GM19397 (cell line): ENCODE data around the gene CERS6.

Experiments used
- ATAC-seq: cut with Tn5 transposase; IDR thresholded peaks from one replicate; pipeline ENCODE4 v1.9.1; 2021; ENCODE audit warnings: mild to moderate bottlenecking, moderate library complexity; ENCODE audit not compliant: unreplicated experiment

The CERS6 gene

DNA sequence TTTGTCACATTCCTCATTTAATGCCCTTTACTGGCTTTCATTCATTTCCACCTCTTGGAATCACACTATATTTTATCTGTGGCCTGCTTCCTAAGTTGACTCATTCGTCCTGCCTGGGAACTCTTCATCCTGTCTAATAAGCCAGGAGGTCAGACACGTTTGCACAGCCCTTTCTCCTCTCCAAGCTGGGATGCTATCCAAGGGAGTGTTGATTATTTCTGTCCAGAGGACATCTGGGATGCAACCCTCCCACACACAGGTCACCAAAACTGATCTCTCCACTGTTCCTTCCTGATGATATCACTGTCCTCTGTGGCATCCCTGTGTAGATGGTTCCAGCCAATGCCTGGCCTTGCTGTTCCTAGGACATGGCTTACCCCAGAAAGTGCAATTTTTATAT is 266.5 kb downstream of the CERS6 start:
- ATAC-seq: no peak

DNA sequence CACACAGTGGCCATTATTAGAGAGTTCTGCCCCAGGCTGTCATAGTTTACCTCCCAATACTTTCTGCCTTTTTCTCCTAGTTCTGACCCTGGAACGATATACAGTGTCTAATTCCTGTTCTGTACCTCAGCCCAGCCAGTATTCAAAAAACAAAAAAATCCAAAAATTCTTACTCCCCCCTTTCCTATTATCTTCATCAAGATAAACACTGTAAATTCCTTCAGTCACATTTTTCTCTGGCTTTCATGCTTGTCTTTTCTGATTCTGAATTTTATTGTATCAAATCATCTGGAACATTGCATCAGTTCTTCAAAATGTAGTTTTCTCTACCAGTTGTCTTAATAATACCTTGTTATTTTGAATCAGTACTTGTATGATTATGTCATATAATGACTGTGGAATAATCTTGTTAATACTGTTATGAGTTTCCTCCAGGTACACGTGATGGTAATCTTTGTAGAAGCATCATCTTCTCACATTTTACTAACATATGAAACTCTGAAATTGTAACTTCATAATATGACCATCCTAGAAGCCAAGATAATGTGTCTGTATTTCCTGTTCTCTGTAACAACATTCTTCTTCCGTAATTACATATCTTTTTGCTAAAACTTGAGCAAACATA is 267.3 kb downstream of the CERS6 start:
- no peak for ATAC-seq

DNA sequence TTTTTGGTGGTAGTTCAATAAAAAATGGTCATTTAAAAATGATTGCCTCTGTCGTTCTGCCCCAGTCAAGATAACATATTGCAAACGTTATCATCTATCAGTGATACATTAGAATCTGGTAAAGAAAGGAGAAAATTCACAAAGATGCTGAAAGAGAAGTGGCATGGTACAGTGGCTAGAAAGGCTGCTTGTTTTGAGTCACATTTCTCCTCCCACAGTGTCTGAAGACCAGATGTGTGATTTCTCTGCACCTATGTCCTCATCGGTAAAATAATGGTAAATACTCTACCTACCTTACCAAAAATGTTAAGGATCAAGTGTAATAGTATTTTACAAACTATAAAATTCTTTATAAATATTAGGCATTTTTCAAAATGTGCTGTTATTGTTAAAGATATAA is 270.3 kb downstream of the CERS6 start:
- no peak for ATAC-seq

DNA sequence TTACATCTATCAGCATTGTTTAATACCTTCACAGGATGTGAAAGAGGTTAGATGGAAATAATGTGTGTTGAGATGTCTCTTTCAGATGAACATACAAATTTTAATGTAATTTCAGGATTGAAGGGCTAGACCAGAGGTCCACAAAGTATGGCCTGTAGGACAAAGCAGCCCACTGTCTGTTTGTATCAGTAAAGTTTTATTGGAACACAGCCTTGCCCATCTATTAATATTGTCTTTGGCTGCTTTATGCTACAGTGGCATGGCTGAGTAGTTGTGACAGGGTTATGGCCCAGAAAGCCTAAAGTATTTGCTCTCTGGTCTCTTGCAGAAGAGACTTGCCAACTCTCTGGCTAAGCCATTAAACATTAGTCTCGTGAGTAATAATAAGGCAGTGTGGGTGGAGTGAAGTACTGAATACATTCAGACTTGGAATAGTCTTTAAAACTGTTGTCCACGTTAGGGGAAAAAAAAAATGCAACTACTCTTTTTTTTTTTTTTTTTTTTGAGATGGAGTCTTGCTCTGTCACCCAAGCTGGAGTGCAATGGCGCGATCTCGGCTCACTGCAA is 271.9 kb downstream of the CERS6 start:
- no peak for ATAC-seq

DNA sequence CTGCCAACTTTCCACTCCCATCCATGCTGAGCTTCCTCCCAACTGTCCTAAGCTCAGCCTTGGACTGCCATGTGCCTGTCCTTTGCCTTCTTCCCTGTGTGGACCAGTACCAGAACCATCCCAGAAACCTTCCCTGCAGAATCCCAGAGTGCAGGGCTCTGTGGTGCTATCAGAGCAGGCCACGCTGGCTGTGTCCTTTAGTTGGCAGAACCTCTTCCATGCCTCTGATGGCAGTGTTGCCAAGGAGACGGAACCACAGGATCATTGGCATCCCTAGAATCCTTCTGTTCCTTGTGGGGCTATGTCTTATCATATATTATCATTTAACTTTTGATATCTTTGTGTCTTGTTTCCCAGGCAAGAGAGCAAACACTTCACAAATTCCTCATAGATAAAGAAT is 273.4 kb downstream of the CERS6 start:
- no peak for ATAC-seq

DNA sequence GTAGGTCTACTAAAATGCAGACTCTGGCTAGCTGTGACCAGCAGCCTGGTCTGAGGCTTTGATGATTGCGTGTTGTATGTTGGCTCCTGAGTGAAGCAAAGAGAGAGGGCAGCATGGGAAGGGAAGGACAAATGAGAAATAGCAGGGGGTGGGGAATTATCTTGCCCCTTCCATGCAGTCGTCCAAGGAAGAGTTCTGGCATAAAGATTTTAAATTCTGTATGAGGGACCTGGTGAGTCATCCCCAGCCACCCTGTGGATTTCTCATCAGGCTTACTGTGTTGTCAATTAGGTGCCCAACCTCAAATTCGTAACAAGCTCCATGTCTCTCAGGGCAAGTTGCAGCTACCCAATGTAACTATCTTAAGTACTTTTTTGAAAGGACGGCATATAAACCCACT is 274.3 kb downstream of the CERS6 start:
- ATAC-seq: no peak

DNA sequence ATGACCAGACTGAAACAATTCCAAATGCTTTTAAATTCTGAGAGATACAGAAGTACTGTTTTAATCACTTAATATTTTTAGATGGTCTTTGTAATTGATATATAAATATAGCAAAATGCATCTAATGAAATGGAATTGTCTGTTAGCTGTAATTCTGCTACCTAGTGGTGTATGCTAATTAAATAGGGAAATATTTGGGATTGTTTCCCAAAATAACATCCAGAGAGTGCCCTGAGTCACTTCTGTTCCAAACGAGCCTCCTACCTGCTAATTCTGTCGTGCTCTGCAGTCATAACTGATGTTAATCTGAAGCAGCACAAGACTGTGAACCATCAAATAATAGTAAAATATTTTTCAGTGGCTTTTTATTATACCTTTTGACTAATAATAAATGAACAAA is 274.9 kb downstream of the CERS6 start:
- ATAC-seq: no peak

DNA sequence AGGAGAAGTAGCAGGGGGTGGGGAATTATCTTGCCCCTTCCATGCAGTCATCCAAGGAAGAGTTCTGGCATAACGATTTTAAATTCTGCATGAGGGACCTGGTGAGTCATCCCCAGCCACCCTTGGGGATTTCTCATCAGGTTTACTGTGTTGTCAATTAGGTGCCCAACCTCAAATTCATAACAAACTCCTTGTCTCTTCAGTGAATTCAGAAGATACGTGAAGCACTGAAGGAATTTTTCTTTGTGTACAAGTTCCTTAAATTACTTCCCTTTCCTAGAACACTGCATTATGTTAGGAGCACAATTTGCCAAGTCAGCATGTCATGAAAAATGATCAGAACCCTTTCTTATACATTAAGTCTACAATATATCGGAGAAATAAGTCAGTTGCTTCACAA is 275.5 kb downstream of the CERS6 start:
- no peak for ATAC-seq

DNA sequence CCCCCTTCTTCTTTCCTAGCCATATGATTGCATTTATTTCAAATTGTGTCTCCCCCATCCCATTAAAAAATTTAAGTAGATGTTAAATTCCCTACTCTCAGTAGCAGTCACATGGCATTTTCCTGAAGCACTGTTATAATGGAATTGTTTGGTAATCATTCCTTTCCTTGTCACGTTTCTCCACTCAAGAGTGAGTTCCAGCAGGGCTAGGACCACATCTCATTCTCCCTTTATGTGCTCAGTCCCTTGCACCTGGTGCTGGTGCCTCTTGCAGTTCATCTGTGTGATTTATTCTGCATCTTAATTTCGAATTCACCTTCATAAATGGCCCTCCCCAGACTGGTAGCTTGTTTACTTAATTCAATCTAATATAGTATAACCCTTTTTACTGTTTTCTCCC is 276.0 kb downstream of the CERS6 start:
- ATAC-seq: no peak

DNA sequence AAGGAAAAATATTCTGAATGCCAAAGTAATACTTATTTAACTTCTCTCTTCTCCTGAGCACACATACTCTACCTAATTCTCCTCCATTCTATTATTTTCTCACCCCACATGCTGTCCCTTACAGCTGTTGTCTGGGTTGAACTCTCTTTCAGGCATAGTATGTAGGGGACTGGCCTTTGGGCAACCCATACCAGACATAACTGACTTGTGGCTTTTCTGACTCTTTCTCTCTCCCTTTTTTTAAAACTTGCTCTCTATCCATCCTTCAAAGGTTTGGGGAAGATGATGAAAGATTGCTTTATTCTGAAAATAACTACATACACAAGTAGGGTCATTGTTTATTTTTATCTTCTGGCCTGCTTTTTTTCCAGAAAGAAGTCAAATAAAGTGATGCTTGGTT is 276.4 kb downstream of the CERS6 start:
- ATAC-seq: no peak

DNA sequence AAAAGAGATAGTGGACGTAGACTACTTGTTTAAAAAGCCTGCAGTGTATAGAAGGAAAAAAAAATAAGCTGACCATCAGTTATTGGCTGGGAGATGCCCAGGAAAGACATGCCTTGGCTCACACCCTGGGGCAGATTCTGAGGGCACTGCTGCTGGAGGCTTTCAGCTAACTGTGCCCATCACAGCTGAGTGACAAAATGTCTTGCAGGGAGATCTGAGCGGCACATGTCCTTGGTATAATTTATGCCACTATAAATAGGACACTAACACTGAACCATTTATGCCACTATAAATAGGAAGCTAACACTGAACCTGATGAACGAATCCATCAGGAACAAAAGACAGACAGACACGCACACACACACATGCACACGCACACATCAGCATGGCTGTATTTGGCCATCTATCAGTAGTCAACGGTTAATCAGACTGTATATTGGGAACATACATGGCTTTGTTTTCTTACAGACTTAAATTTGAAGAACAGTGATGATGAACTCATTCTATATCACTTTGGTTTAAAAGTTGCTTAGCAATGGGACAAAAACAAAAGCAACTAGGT is 278.2 kb downstream of the CERS6 start:
- no peak for ATAC-seq

DNA sequence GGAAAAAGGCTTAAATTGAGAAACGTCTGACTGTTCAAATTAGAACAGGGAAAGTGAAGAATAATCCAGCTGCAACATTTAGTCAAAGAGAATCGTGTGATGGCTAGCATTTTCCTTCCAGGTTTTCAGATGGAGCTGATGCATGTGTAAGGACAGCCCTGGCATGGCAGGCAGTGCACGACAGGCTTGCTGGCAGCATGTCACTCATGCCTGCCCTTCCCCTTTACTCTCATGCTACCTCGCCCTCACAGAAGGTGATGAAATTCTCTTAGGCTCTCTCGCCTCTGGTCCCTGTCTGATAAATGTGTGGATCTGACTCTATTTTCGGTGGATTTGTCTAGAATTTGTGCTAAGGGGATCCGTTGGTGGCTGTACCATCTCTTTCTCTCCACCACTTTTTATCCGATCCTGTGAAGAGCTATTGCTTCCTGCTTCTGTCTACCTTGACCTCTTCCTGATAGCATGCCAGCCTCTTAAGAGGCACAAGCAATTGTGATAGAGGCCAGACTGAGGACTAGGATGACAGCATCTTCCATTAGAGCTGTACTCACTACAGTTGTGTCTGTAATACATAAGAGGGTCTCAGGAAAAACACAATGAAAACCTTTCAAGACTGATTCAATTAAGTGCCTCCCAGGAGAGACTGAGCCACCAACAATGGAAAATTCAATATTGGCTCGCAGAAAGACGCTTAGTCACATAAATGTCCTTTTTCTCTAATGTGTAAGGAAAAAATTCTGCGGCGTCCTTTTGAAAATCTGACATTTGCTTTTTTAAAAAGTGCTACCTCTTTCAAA is 280.8 kb downstream of the CERS6 start:
- ATAC-seq: no peak

DNA sequence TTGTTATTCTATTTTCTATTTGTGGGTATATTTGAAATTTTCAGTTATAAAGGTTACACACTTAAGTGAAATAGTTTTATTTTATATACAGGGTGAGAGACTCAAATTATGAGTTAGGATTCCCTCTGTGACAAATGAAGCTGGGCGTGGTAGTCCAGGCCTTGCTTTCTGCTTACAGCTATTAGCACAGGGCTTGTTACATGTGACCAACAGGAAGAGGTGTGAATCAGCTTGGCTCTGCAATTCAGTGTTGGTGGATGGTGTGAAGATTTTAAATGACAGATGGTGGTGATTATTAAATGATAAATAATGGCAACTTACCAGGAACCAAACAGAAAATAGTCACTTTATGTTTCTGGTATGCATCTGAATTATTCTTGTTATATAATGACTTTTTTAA is 282.0 kb downstream of the CERS6 start:
- no peak for ATAC-seq

DNA sequence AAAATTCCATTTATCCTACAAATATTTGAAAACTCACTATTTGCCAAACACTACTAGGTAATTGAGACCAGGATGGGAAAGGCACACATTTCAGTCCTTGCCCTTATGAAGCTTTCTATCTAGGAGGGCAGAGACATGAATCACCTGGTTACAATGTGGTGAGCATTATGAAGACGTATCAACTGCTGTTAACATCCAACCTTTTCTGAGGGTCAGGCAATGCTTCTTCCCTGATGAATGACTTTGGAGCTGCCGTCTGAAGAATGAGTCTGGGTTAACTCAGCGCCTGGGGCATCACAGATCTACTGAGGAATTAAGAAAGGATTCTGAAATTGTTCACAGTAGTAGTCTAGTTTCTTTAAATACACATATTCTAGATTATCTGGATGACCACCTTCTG is 284.3 kb downstream of the CERS6 start:
- no peak for ATAC-seq

DNA sequence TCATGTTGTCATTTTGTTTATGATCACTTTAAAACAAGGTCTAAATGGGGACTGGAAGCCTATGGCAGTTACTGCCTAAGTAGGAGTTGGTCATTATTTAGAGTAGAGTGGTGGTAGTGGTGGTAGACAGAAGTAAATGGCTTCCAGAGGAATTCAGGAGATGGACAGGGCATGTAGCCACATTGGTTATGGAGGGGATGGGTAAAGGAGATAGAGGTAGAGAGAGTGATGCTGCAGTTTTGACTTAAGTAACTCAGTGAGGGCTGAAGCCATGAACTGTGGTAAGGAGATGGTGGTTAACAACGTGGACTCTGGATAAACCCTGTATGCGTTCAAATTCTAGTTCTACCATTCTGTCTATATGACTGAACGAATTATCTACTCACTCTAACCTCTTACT is 284.7 kb downstream of the CERS6 start:
- no peak for ATAC-seq

DNA sequence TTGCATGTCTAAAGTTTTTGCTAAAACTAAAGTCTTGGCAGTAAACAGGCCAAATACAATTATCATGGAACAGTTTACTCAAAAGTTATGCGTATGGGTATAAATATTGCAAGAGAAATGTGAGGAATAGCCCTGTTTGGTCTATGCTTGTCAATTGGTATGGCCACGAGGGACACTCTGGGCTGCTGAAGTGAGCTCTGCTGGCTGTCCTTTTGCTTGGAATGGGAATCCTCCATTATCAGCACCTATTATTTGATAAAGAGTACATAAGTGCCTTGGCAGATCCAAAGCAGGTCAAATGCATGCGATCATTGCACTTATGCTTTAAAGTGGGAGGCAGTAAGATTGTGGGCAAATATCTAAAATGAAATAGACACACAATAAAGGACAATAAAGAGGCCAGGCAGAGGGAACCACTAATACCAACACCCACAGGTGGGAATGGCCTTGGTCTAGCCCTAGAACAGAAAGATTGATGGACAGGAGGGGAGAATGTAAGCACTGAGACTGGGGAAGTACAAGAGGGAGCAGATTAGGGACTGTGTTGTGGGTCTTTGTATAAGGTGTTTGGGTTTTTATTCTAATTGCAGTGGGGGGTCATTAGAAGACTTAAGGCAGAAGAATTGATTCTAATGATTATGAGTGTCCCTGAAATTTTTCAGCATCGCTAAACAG is 286.3 kb downstream of the CERS6 start:
- no peak for ATAC-seq

DNA sequence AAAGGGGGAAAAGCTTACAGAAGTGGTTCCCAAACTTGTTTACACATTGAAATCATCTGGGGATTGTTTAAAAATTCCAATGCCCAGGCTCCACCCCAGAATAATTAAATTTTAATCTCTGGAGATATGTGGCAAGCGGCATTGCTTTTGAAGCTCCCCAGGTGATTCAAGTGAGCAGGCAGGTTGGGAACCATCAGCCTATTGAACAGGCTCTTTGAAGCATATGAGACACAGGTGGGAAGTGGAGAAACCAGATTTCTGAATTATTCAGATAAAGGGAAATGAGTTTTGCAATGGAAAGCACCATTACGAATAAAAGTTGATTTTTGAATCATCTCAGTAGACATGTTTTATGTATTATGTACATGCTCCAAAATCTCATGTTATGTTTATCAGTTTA is 288.8 kb downstream of the CERS6 start:
- ATAC-seq: no peak

DNA sequence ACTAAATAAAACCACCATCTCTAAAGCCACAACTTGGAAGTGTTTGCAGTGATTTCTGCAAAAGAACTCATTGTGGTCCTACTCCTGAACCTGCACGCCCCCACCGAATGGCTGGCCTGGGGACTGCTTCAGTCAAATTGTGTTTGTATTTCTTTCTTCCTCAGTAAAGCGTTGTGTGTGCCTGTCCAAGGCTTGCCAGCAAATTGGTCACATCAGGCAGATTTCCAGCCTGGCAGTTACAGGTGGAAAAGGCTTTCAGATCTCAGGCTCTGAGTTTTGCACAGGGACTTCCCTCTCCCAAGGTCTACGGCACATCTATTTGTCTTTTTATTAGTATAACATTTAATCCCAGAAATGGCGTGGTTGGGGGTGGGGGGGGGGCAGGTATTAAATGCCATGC is 292.4 kb downstream of the CERS6 start:
- no peak for ATAC-seq

DNA sequence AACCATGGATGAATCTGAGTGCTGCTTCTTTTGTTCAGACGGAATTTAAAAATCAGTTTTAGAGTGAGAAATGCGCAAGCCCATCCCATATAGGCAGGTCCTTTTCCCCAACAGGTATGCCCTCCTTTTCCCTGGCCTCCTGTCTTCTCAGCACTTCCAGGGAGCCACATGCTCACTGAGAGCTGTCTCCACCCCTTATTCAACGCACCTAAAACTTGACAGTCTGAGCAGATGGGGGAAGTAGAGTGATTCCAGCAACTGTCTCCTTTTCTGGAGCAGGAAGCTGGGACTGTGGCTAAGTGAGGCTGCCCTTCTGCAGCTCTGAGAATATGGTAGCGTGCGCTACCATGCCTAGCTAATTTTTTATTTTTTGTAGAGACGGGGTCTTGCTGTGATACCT is 293.2 kb downstream of the CERS6 start:
- ATAC-seq: no peak

DNA sequence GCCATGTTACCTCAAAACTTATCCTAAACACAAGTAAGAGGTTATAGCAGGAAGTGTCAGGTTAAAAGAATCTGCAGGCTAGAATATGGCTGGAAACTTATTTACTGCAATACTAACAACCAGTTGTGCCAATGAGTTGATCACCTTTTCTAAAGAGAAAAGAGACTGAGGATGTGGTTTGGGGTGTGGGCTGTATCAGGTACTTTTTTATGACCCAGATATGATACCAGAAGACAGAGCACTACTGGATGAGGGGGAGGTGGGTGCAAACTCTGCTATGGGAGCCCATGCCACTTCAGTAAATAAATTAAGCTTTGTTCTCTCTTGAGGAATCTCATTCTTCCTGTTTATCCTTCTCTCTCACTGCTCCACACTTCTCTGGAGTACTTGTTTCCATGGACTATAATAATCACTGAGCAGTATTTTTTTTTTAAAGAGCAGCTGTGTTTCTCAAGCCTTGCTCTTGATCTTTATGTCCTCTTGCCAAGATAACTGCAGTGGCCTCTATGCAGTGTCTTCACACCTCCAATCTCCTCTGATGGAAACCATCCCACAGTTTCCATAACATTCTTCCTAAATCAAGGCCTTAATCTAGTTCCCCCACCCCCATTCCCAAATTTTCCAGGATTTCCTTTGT is 295.1 kb downstream of the CERS6 start:
- no peak for ATAC-seq

DNA sequence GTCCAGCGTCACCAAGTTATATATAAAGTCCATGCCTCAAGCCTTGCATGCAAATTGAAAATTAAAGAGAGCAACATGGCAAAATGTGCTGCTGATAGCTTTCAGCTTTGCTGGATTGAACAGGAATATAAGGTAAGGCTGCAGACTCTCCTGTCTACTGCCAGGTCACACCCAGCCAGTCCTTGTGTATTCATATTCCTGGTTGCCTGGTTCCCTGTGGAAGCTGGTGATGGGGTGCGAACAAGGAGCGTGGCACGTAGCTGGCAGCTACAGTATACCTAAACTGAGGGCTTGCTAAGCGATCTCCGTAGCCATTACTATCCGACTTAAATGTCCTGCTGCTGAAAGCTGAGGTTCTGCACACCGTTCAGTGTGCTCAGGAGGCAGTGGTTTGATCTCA is 296.3 kb downstream of the CERS6 start:
- no peak for ATAC-seq
